GM18858 (cell line): Measurements from ENCODE around the gene PRKN.

ENCODE experiments used
- ATAC-seq: cut with Tn5 transposase; IDR thresholded peaks from one replicate; pipeline ENCODE4 v1.9.1; 2021; ENCODE audit not compliant: unreplicated experiment

PRKN gene

DNA sequence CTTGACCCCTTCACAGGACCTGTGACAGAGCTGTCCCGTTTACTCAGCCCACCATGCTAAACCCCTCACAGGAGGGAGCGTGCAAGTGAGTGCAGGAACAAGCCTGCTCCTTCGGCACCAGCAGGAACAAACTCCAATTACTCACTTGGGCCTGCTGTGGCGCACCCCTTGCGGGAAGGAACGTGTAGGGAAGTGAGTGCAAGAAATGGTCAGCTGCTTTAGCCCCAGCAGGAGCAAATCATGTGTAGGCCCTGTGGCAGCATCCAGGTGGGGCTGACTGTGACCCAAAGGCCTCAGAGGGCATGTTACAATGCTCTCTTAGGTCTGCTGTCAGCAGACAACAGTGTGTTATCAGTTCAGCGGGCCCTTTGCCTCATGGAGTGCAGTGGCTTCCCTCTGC is 574.4 kb downstream of the PRKN start:
- ATAC-seq, result no peak

GRCh38 chr6:162151021-162151665 is 576.4 kb downstream of the PRKN start:
- ATAC-seq, result no peak

DNA sequence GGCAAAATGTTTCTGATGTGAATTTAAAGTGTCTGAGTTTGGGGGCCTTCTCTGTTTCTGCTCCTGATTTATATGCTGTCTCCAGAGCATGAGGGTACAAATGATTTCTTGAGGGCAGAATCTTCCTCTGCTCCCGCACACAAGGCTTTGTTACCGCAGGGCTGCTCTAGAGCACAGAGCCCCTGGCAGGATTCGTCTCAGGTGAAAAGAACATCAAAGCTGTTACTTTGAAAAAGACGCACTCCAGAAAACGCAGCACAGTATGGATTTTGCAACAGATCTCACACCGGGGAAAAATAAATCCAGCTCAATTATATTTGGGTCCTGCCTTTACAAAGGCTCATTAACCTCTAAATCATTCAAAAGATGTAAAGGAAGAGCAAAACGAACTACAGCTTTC is 577.3 kb downstream of the PRKN start:
- ATAC-seq, result no peak

- ATAC-seq, result no peak
These were observed 577.8 kb downstream of the PRKN start for GRCh38 chr6:162149786-162150185.

- no peak for ATAC-seq
These were observed 579.8 kb downstream of the PRKN start for GRCh38 chr6:162147805-162148204.

DNA sequence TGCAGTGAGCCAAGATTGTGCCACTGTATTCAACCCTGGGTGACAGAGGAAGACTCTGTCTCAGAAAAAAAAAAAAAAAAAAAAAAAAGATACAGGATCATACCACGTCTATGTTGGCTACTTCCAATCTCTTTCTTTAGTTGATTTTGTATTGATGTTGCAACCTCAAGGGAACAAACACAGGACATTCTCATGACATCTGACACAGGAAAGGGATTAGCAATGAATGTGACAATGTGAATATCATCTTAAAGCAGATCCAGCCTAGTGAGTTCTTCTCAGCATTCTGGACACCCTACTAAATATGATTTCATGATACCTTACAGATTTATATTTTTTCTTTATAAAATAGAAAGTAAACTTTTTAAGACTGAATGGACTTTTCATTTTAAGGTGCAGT is 580.3 kb downstream of the PRKN start:
- no peak for ATAC-seq

DNA sequence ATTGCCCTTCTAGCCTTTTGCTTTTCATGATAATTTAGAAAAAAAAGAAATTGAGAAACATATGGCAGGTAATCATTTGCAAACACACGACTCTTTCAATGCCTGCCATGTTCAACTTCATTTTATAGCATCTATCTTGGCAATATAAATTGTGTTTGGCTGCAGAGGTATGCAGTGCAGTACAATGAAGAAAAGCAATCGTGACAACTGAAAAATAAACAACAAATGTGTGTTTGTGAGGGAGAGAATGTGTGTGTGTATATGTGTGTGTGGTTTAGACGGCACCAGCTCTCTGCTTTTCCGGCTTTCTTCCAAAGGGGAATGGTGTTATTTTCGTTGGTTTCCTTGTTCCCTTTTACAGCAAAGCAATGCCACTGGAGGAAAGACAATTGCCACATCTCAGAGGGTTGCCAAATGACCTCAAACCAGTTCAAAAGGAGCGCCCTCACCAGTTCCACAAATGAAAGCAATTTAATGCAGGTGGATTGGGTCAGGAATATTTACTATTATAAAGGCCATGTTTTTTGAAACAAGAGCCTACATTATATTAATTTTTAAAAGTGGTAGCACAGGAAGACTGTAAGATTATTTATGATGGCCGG is 587.2 kb downstream of the PRKN start:
- ATAC-seq, result no peak

- ATAC-seq, result no peak
These were observed 601.9 kb downstream of the PRKN start for GRCh38 chr6:162125659-162126058.

DNA sequence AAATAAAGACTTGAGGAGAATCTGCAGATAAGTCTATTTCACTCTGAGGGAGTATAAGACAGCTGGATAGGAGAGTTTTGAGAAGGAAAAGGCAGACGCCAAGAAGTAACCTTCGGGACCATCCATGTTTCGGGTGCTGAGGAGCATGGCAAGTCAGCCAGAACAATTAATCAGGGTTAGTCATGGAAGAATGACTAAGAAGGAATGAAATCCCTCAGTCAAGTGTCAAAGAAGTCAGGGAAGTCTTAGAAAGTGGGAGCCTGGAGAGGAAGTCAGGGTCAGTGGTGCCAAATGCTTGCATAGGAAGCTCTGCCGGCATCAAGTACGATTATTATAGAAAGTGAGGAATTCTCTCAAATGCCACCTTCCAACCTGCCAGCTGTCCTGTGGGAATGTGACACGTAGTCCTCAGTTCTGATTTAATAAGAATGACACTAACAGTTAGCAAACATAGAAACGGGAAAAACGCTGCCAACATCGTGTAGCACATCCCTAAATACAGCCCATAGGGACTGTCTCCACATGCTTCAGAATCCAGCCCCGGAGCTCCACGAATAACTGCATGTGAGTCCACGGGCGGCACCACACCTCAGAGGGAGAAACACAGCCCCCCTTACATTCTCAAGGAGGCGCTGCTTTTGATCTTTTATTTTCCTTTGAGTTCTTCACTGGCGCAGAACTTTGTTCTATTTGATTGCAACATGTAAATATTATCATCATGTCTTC is 602.7 kb downstream of the PRKN start:
- no peak for ATAC-seq

GRCh38 chr6:162123797-162124196 is 603.8 kb downstream of the PRKN start:
- ATAC-seq, result no peak

DNA sequence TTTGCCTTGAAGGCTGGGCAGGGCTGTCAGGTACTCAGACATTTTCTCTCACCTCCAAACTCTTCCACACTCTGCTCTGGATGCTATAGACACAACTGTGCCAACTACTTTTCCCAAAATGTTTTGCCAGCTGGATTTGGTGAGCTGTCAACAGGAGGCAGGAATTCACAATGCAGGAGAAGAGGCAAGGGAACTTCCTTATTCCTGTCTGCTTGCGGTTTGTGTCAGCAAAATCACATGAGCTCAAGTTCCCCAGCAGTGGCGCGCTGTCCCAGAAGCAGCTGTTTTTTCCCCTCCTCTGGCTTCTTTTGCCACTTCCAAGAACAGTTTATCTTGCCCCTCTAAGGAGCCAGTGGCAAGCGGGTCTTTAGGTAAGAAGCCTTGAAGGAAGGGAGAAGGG is 608.2 kb downstream of the PRKN start:
- ATAC-seq, result no peak

GRCh38 chr6:162118706-162119105 is 608.9 kb downstream of the PRKN start:
- ATAC-seq, result no peak

DNA sequence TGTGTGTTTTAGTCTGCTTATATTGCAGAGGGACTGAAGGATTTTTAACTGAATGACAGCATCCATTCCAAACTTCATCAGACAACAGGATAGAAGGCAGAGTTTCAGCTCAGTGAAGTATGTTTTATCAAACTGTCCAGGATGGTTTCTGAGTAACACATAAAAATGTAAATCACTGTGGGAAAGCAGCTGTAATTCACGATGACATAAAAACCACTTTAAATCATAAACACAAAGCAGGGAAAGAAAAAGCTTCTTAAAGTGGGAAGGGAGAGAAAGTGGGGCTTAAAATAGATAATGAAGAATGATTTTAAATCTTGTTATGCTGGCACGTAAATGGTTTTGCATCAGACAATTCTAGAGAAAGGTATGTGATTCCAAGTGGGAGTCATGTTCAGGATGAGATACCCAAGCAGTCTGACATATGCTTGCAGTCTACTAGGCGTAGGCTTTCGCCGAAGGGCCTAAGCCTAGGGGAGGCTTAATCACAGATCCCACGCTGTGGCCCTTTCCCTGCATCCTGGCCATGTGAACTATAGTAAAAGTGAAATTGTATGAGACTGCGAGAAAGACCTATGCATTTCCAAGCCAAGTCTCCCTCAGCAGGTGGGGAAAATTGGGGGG is 610.6 kb downstream of the PRKN start:
- ATAC-seq, result no peak

DNA sequence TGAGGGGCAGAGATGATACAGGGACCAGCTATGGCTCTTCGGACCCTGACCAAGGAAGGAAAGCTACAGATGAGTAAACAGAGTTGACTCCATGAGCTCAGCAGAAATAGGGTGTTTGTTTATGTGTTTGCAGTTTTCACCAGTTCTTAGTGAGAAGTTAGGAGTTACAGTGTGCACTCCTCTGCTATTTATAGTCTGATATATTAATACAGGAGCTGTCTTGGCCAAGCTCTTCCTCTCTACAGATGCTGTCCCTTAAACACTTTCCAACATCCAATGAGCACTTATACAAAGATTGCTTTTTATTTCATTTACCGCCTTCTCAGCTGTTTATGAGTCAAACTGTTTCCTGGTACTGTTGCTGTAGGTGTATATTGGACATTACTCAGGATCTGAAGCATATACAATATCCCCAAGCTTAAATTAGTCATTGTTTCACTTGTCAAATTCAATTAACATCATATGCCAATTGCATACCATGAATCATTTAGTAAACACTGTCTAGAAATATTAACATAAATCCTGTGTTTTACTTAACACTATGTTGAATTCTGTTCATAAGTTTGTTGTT is 618.0 kb downstream of the PRKN start:
- ATAC-seq, result no peak

GRCh38 chr6:162108041-162108440 is 619.5 kb downstream of the PRKN start:
- no peak for ATAC-seq

- no peak for ATAC-seq
These were observed 627.5 kb downstream of the PRKN start for GRCh38 chr6:162100096-162100495.

- no peak for ATAC-seq
These were observed 627.9 kb downstream of the PRKN start for GRCh38 chr6:162099685-162100084.

DNA sequence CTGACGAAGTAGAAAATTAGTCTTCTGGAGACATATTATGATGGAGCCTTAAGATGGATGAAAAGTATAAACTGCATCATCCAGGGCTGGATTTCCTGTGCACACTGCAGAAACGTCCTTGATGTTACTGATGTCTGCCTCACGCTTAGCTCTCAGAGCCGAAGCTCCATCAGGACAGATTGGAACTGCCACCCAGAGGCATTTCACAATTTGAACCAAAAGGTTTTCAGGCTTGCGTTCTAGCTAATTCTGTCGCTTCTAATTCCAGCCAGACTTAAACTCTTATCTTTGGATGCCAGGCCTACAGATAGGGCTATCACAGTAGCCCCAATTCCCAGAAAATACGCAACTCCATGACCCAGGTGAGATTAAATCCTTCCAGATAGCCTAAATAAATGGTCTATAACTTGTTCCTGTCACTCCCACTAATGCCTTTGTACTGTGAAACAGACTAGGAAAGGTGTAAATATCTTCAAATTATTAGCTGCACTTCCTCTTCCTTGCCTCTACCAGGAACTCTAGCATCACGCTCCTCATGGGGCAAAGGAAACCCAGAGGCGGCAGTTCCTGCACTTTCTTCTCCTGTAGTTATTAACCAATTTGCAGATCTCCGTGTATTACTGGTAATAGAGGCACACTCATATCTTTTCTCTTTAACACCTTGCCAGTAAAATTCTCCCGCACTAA is 634.6 kb downstream of the PRKN start:
- no peak for ATAC-seq

- no peak for ATAC-seq
These were observed 636.8 kb downstream of the PRKN start for GRCh38 chr6:162090734-162091133.

DNA sequence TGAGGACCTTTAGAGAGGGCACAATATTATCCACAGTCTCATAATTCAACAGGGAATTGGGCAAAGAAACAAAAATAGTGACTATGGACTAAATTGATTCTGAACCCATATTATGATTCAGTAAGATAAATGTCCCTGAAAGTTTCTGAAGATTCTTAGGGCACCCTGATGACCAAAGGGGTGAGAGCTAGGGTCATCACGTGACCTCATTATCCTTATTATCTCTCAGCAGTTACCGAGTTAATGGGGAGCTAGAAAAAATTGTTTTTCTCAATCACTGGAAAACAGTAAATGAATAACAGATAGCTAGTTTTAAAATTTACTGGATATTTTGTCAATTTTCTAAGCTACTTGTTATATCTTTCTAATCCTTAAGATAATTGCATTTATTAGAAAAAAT is 639.5 kb downstream of the PRKN start:
- no peak for ATAC-seq

GRCh38 chr6:162085561-162085960 is 642.0 kb downstream of the PRKN start:
- ATAC-seq, result no peak
